ENCODE data around the gene FNDC3B.
A peak's percentile ranks its signal among the peaks of the same experiment; 100 is the strongest.

The FNDC3B gene

DNA sequence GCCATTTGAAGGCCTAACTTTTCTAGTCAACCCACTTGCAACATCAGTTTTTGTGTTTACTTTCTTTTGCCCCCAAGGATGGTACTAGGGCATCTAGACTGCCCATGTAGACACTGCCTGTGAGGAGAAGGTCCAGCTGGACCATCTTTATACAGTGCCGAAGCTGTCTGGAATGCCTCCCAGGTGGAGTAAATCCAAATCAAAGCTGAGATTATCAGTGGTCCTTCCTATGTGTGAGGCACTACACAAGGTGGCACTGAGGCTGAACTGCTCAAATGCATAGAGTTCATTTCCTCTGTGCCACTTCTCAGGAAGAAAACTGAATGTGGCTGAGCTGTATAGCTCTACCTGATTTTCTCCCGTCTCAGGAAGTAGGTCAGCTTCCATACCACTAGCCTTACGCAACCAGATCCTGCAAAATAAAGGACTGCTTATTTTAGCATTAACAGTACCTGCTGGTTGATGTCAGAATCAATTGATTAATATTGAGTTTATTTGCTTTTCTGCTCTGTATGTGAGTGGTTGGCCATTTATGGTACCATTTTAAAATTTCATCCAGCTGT is 302.8 kb downstream of the FNDC3B start:
- DNase-seq (ENCODE audit: low read depth), result no peak

DNA sequence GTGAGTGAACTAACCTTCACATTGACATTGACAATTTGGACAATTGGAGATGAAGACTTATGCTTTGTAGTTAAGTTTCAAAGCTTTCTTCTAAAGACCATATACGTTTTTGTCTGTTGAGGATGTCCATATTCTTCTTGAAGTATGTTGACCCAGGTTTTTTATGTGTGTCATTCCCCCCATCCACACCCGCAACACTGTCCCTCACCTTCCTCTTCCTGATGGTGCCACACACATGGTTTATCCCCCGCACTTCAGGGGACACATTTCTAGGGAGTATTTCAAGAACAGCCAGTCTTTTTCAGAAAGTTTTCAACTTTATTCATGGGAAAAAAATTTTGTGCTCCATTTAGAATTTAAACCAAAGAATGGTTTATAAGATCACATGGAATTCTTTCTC is 303.7 kb downstream of the FNDC3B start:
- DNase-seq (ENCODE audit: low read depth), result no peak

DNA sequence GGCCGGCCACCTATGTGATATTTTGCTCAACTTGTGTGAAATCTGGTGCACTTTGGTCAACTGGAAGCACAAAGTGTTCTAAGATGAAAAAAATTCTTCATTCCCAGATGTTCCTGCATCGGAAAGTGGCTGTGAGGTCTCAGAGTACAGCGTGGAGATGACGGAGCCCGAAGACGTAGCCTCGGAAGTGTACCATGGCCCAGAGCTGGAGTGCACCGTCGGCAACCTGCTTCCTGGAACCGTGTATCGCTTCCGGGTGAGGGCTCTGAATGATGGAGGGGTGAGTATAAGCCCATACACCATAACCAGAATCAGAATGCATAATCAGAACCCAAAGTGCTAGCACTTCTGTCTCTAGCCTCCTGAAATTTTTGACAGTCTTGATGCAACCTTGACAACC is 304.6 kb downstream of the FNDC3B start:
- DNase-seq (ENCODE audit: low read depth), result no peak

DNA sequence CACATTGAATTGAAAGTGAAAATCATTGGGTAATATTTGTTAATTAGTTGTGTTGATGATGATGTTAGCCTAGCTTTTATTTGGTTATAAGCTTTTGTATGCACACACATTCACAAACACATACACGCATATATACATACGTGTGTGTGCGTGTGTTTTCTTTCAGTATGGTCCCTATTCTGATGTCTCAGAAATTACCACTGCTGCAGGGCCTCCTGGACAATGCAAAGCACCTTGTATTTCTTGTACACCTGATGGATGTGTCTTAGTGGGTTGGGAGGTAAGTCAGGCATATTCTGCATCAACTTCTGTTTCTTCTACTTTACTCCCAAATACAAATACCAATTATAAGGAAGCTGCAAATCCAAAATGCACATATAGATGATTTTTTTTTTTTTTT is 306.8 kb downstream of the FNDC3B start:
- no peak for DNase-seq (ENCODE audit: low read depth)

DNA sequence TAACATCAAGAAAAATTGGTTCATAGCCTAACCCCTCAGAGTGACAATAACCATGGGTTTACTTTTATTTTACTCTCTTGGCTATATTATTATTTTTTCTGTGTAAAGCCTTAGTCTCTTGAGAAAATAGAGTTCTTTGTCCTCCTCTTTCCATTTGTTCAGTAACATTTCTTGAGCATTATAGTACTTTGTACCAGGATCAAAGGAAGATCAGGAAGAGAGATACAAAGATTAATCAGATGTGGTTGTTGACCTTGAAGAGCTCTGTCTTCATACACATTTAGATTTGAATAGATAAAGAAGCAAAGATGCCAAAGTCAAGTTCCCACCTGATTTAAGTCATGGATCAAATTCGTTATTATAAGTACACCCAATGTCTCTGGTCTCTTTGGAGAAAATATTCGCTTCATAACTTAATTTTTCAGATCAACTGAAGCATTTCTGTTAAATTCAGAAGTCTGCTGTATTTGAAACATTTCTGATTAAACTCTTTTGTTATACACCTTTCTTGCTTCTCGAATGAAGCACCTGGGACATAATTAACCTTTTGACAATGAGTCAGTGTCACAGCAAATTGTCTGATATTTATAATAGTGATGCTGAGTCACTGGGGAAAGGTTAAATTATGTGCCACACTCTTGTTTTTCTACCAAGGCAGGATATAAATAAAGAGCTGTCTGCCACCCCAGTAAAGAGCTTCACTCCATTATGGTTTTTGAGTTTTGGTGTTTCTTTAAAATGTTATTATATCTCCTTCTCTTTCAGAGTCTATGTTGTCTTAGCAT is 308.7 kb downstream of the FNDC3B start:
- DNase-seq (ENCODE audit: low read depth), result no peak

DNA sequence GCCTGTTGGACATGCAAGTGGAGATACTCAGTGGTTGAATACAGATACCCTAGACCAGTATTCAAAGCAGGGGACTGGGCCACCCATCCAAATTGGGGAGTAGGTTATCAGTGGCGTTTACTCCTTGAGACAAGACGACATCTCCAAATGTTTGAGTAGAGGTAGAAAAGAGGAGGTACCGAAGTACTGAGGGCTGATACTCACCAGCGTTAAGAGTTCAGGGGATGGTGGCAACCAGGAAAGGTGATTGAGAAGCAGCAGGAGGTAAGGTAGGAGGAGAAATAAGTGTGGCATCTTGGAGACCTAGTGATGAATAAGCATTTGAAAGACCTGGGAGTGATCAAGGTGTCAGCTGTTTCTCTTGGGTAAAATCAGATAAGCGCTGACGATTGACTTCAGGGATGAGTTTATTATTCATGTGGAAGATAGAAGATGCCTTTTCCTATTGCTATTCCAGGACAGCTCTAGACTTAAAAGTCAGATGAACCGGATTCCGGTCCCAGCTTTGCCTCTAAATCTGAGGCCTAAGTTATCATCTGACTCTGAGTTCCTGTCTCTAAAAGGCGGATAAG is 312.6 kb downstream of the FNDC3B start:
- no peak for DNase-seq (ENCODE audit: low read depth)

DNA sequence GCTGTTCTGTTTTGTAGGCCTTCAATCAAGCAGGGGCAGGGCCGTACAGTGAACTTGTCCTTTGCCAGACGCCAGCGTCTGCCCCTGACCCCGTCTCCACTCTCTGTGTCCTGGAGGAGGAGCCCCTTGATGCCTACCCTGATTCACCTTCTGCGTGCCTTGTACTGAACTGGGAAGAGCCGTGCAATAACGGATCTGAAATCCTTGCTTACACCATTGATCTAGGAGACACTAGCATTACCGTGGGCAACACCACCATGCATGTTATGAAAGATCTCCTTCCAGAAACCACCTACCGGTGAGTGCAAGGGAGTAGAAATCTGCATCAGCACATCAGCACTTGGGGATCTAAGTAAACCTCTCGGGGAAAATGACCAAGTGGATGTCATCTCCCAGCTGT is 313.4 kb downstream of the FNDC3B start:
- no peak for DNase-seq (ENCODE audit: low read depth)

DNA sequence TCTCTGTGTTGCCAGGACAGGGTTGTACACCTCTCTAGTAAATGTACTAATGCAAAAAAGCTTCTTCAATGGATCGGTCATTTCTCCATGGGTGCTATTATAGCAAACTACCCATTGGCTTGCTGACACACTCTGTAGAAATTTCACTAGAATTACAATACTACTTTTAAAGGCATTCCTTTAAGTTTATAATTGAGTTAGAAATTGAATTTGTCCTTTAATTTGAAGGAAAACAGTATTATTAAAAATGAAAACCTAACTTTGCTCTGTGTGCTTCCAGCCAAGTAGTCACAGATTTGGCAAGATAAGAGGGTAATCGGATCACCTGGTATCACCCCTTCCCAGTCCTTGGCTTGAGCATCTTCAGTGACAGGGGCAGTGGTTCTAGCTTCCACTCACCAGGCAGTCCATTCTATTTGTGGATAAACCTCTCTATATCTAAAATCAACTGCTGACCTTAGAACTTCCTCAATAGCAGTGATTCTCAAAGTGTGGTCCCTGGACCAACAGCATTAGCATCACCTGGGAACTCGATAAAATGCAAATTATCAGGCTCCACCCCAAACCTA is 315.6 kb downstream of the FNDC3B start:
- DNase-seq (ENCODE audit: low read depth), result no peak

DNA sequence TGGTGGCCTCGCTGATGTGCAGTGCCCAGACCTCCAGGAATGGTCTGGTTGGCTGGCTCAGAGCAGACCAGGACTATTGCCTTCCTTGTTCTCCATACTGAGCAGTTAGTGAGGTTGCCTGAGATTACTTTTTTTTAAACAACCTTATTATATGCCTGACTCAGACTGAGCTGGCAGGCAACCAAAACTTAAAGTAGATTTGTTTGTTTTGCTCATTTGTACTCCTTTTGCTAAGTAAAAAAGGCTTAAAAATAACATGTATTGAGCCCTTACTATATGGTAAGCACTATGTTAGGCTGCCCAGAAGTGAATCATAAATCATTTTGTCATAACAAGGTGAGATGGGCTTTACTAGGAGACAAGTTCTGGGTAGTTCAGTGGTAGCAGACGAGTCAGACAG is 316.5 kb downstream of the FNDC3B start:
- peak; percentile 92 for DNase-seq (ENCODE audit: low read depth)

DNA sequence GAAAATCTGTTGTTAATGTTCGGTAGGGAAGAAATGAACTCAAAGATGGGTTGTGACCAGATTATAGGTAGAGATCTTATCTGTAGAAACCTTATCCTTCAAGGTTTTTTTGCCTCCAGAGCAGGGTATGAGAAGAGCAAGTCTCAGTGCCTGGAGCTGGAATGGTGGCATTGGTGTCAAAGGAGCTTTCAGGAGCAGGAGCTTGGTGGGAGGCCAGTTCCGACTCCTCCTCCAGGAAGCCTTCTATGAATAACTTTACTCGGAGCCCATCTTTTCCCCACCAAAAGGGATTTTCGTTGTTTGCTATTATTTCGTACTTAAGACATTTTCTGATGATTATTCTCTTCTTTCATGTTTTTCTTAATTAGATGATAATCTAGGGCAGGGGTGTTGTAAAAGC is 317.0 kb downstream of the FNDC3B start:
- DNase-seq (ENCODE audit: low read depth), result no peak

DNA sequence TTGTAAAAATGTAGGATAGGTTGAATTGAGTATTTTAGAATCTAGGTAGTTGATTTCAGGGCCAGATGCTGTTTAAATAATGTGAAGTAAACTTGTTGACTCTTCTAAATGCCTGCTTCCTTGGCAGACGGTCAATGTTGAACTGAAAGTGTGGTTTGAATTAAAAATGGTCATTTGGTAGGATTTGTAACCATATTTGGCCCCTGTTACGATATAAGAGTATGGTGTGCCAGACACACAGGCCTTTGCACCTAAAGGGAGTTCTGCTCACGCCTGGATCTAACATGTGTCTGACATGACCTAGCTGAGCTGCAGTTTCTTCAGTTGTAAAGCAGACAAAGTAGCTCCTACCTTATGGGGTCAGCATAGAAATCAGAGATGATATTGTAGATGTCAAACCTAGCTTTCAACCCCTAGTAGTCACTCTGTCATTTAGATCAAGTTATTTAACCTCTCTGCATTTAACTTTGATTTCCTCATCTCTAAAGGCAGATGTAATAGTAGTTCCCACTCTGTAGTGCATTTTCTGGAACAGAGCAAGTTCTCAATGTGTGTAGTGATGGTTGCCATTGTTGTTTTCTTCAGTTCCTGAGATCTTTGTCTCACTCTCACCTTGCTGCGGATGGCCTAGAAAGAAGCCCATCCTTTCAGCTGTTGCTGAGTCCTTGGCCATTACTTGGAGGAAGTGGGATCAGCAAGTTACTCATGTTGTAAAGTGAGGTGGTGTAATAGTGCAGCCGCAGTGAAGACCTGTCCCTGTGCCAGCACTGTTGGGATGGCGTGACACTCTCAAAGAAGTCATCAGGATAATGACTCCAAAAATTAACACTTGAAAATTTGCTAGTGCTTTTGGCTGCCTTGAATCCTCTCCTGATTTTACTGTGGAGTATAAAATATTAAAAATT is 318.7 kb downstream of the FNDC3B start:
- DNase-seq (ENCODE audit: low read depth), result peak; percentile 46

DNA sequence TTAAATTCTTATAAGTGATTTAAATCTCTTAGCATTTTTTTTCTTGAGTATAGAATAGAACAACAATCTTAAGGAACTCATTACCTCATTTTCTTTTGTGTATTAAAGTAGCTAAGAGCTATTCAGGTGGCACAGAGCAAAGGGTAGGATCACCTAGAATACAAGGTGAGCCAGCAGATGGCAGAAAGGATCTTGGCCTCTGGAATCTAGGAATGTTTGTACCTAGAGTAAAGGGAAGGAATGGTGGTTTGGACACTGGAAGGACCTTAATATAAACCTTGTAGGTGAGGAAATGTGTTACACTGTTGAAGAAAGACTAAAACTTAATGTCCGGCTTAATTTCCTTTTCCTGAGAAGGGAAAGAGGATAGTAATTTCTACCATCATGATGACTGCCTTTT is 319.9 kb downstream of the FNDC3B start:
- no peak for DNase-seq (ENCODE audit: low read depth)

DNA sequence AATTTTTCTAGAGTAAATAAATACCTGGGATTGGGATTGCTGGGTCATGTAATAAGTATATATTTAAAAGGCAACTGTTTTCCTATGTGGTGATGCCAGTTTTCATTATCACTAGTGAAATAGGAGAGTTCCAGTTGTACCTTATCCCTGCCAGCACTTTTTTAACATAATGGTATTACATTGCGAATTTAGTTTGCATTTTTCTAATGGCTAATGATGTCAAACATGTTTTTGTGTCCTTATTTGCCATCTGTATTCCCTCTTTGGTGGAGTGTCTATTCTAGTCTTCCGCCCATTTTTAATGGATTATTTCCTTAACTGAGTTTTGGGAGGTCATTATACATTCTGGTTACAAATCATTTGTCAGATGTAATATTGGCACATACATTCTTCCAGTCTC is 320.6 kb downstream of the FNDC3B start:
- no peak for DNase-seq (ENCODE audit: low read depth)

DNA sequence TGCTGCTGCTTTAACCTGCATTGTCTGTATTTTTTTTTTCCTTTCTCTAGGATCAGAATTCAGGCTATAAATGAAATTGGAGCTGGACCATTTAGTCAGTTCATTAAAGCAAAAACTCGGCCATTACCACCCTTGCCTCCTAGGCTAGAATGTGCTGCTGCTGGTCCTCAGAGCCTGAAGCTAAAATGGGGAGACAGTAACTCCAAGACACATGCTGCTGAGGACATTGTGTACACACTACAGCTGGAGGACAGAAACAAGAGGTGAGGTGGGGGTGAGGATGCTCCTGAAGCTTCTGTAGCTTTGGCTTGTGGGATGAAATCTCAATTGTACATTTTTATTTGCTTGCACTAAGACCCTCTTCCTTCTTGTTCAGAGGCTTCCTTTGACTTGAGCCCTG is 323.2 kb downstream of the FNDC3B start:
- DNase-seq (ENCODE audit: low read depth), result no peak

DNA sequence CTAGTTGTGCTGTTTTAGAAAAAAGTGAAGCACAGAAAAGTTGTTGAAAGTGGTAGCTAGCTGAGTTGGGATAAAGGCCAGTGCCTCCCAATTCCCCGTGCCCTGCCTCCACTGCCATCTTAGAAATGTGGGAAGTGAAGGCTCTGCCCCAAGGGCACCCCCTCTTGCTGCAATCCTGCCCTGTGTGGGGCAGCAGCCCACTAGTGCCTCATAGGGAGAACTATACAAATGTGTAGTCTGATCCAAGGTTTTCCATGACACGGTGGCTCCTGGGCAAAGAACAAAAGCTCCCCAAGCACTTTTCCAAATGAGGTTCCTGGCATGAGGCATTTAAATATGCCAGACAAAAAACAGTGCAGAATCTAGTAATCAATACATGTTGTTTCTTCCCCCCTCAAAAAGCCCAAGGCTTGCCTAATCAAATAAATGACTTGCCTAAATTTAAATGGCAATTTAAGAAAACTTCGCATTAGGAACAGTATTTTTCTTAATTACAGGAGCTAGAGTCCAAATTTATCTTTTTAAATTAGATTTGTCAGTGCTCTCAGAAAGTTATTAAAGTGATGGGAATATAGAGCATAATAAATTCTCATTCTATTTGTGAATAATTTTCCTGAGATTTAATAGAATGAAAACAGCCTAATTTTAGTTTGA is 325.1 kb downstream of the FNDC3B start:
- DNase-seq (ENCODE audit: low read depth), result no peak

DNA sequence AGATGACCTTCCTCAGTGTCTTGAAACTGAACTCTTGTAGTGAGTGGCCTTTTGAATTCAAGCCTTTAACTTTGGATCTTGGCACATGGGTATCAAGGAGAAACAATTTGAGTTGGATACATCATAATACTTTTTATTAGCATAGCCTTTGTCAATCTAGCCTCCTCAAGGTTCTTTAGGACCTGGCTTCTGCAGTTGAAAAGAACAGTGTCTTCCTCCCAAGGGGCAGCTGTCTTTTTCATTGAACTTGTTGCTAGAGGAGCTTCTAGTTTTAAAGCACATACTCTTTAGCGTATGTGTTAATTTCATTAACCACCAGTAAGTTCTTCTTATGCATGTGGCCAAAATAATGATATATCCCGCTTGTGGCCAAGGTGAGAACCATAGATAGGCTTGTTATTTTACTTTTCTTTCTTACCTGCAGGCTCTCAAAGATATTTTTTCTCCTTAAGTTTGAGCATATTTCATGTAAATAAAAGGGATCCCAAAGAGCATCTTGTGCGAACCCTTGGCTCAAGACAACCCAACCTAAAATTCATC is 325.7 kb downstream of the FNDC3B start:
- DNase-seq (ENCODE audit: low read depth), result no peak

DNA sequence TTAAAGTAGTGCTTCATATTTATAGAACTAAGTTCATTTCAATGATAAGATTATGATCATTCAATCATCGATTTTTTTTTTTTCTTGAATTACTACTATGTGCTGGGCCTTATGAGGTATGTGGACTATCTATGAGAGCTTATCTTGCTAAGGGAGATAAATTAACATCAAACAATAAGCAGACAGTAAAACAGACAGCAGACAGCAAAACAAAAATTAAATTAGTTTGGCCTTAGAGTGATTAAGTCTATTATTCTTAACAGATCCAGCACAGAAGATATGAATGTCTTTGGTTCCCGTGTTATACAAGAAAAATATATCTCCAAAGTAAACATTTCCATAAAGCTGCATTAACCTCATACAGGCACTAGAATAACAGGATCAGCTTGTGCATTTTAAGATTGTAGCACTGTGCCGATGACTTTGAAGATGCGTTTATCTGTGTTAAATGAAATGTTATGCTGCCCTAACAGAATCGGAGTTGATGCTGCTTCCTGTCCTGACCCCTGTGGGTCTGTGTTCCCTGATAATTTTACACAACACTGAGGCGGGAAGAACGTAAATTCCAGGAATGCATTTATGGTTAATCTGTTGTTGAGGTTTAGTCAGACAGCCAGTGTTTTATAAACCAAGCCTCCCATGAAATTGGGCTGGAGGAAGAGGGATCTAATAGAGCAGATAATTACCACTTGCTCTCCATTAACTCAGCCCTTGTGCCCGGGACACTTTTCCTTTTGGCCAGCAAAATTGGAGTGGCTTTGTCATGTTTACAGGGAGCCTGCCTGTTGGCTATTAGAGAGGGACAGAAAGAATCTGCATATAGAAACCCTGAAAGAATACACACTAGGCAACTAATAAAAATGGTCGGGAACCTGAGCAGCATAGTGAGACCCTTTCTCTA is 328.1 kb downstream of the FNDC3B start:
- DNase-seq (ENCODE audit: low read depth), result peak; percentile 87

DNA sequence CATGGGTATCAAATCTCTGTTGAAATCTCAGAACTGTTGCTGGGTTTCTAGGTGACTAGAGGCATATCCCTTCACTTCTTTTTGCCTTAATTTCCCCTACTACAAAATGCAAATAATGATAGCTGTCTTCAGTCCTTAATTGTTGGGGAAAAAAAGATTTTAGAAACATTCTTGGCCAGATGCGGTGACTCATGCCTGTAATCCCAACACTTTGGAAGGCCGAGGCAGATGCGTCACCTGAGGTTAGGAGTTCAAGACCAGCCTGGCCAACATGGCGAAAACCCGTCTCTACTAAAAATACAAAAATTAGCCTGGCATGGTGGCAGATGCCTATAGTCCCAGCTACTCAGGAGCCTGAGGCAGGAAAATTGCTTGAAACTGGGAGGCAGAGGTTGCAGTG is 329.2 kb downstream of the FNDC3B start:
- DNase-seq (ENCODE audit: low read depth), result peak; percentile 46

DNA sequence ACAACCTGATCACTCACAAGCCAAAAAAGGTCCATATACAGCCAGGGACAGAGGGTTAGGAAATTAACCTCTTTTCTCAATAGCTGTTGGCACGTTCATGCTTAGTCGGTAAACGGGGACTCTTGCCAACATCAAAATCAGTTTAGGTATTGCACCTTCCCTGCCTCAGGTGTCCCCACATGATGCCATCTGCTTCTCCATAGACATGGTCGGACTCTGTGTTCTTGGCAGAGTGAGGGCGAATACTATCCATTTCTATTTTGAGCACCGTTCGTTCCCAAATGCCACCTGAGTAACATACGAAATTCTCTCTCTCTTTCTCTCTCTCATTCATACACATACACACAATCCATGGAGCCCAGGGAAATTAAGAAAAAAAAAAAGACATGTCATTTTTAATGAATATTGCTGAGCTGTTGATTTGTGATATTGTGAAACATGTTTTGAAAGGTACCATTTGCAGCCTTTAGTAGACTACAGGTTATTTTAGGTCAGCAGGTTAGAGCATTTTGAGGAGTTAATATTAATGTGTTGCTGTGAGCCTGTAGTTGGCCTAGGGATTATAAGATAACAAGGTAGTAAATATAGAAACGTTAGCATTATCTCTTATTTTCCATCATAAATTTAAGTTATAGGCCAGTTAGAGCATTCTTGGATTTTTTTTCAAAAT is 330.3 kb downstream of the FNDC3B start:
- DNase-seq (ENCODE audit: low read depth), result no peak

DNA sequence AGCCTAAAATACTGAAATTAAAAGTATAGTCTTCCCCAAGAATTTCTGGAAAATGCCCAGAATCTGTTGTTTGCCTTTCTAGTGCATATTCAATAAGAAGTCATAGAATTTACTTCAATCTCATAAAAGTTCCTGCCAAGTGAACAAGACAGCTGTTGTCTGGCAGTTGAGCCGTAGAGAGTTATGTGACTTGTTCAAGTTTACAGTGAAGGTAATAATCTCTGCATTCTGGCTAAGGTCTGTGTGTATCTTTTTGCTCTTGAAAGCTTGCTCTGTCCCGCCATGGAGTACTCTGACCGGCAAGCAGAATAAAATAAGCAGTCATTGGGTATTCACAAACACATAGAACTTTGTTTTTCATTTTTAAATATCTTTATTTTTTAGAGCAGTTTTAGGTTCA is 331.0 kb downstream of the FNDC3B start:
- DNase-seq (ENCODE audit: low read depth), result no peak
